ENCODE measurements around the gene GLYR1.
A peak's percentile ranks its signal among the peaks of the same experiment; 100 is the strongest.
"Not testable (repeated sequence)": the region's sequence is repeated elsewhere in the genome, so short reads cannot be mapped to it uniquely, and the experiment has no call there.

GLYR1 gene

GRCh38 chr16:4846901-4847773 is at the start of gene GLYR1, which contains the start of gene UBN1:
TSS of gene GLYR1 (minus strand) at chr16:4847288. CDS start at chr16:4847265, 23 bp downstream.
TSS of gene UBN1 (plus strand) at chr16:4847481. CDS start at chr16:4852918, 5,437 bp downstream.
- DNase-seq (ENCODE audit: low read depth), result peak; percentile 99

- not testable (repeated sequence) for DNase-seq (ENCODE audit: low read depth)
Observed at GRCh38 chr16:4896761-4897160, 49.7 kb upstream of the GLYR1 start.

GRCh38 chr16:4895366-4895765 is 48.3 kb upstream of the GLYR1 start:
- no peak for DNase-seq (ENCODE audit: low read depth)

GRCh38 chr16:4894276-4895150 is 47.4 kb upstream of the GLYR1 start:
- DNase-seq (ENCODE audit: low read depth), result no peak

- DNase-seq (ENCODE audit: low read depth), result no peak
Observed at GRCh38 chr16:4893103-4893862, 46.2 kb upstream of the GLYR1 start.

- no peak for DNase-seq (ENCODE audit: low read depth)
Observed at GRCh38 chr16:4892361-4893102, 45.4 kb upstream of the GLYR1 start.

DNA sequence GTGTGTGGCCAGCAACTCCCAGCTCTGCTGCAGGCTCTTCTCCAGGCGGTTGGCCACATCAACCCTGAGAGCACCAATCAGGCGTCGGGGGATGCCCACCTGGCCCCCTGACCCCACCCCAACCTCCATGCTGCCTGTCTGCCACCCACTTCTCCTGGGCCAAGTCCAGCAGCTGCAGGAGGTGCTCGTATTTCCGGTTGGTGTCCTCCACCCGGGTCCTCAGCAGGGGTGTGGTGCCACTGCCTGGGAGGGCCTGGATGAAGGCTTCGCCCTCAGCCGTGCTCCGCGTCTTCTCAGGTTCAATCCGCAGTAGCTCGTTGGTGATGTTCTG is 44.8 kb upstream of the GLYR1 start:
- DNase-seq (ENCODE audit: low read depth), result no peak

- DNase-seq (ENCODE audit: low read depth), result no peak
Observed at GRCh38 chr16:4891097-4891885, 44.2 kb upstream of the GLYR1 start.

GRCh38 chr16:4890686-4891085 is 43.6 kb upstream of the GLYR1 start:
- DNase-seq (ENCODE audit: low read depth), result no peak

DNA sequence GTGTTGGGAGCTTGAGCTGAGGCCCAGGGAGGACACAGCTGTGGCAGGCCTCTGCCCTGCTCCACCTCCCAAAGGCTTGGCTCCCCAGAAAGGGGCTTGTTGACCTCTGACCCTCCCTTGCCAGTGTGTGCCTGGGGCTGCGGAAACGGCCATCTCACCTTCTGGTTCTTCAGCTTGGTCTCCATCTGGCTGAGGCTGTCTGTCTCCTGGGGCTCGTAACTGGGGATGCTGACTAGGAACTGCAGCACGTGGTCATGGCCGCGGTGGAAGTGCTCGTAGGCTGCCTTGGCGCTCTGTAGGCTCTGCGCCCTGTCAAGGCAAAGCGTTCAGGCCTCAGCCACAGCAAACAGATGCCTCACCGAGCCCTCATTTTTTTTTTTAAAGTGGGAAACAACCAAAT is 42.9 kb upstream of the GLYR1 start:
- DNase-seq (ENCODE audit: low read depth), result no peak

- no peak for DNase-seq (ENCODE audit: low read depth)
Observed at GRCh38 chr16:4888428-4889135, 41.5 kb upstream of the GLYR1 start.

DNA sequence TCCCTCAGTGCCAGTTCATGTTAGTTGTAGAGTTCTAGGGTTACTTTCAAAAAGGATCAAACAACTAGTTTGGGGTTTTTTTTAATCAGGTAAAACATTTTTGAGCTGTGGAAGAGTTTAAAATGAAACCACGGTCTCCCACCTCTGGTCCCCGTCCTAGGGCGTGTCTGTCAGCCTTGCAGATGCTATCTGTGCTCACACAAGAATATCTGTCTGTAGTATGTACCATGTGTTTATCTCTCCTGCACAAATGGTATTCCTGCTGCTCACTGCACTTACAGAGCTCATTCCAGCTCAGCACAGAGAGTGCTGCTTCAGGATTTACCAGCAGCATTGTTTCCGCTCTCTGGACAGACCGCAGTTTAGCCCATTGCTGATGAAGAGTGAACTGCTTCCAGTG is 39.1 kb upstream of the GLYR1 start:
- DNase-seq (ENCODE audit: low read depth), result no peak

- no peak for DNase-seq (ENCODE audit: low read depth)
Observed at GRCh38 chr16:4884972-4885874, 38.1 kb upstream of the GLYR1 start.

DNA sequence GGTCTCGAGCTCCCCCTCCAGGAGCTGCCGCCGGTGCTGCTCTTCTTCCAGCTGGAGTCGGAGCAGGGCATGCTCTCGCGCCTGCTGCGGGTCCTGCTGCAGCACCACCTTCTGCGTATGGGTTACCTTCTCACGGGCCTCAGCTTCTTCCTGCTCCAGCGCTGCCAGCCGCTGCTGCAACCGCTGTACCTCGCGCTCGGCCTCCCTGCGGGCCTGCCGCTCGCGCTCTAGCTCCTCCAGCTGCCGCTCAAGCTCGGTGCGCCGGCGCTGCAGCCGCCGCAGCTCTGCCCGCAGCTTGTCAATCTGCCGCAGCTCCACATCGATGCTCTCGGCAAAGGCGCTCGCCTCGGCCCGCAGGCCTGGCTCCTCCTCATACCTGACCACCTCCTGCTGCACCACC is 37.1 kb upstream of the GLYR1 start:
- no peak for DNase-seq (ENCODE audit: low read depth)

- no peak for DNase-seq (ENCODE audit: low read depth)
Observed at GRCh38 chr16:4883501-4883900, 36.4 kb upstream of the GLYR1 start.

- DNase-seq (ENCODE audit: low read depth), result no peak
Observed at GRCh38 chr16:4882633-4883285, 35.7 kb upstream of the GLYR1 start.

DNA sequence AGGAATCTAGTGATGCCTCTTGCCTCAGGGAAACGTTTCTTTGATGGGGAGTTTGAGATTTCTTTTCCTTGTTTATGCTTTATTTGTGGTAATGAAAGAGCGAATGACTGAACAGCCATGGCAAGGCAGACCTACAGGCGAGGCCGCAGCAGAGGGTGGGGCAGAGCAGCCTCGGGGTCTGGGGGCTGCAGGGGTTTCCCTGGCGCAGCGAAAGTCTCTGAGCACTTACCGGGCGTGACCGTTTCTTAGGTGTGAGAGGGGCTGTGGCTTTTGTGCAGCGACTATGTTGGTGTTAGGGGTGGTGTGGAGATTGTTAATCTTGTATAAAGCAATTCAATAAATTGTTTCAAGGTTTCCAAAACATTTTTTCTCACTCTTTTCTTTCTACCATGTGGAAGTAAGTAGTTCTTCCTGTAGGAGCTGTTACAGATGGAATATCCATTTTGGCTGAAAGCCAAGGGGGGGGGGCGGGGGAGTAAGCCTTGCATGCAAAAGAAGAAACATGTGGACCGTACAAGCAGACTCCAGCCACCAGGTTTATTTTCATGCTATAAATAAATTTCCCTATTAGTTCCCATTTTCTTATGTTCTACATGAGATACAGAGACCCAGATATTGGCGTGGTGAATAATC is 35.0 kb upstream of the GLYR1 start:
- DNase-seq (ENCODE audit: low read depth), result no peak

GRCh38 chr16:4880006-4880580 is 33.0 kb upstream of the GLYR1 start:
- no peak for DNase-seq (ENCODE audit: low read depth)

Measured in stimulated activated CD8-positive, alpha-beta memory T cell treated with anti-CD3 and anti-CD28 coated beads, Interleukin-15, amount 100 ng/mL, for 24 hours (primary cell).